ENCODE measurements around the gene CEP170B.
"Not testable (repeated sequence)": the region's sequence is repeated elsewhere in the genome, so short reads cannot be mapped to it uniquely, and the experiment has no call there.

The CEP170B gene

DNA sequence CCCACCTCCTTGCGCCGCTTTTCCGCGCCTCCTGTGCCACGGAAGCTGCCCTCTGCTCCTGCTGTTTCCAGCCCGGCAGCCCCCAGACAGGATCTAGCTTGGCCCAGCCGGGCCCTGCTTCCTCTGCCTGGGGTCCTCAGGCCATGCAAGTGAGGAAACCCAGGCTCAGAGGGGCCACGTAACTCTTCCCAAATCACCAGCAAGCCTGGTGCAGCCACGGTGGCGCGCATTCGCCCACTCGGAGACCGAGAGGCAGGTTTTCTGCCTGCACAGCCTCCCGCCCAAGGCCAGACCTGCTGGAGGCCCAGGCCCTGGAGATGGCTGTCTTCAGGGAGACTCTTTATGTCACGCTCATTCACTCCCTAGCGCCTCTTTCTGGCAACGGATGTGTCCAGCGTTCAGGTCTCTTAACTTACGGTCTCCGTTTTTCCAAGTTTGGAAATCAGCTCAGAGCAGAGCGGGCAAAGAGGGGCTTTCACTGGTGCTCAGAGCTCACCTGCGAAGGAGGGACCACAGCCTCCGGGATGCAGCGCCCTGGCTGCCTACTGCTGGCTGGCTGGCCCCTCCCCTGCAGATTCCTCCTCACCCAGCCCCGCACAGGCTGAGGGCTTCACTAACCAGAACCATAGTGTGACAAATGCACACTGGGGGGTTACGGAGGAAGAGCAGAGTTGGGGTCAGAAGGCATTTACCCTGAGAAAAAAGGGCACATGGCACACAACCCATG lies 20.6 kb upstream of the CEP170B start:
- DNase-seq (ENCODE audit: low read depth in 3 of 3): no peak

- no peak for DNase-seq (ENCODE audit: low read depth in 3 of 3)
Measured at GRCh38 chr14:104845033-104845666, 19.9 kb upstream of the CEP170B start.

GRCh38 chr14:104845834-104846441 lies 19.1 kb upstream of the CEP170B start:
- DNase-seq (ENCODE audit: low read depth in 3 of 3): no peak

- no peak for DNase-seq (ENCODE audit: low read depth in 3 of 3)
Measured at GRCh38 chr14:104852280-104852663, 12.8 kb upstream of the CEP170B start.

DNA sequence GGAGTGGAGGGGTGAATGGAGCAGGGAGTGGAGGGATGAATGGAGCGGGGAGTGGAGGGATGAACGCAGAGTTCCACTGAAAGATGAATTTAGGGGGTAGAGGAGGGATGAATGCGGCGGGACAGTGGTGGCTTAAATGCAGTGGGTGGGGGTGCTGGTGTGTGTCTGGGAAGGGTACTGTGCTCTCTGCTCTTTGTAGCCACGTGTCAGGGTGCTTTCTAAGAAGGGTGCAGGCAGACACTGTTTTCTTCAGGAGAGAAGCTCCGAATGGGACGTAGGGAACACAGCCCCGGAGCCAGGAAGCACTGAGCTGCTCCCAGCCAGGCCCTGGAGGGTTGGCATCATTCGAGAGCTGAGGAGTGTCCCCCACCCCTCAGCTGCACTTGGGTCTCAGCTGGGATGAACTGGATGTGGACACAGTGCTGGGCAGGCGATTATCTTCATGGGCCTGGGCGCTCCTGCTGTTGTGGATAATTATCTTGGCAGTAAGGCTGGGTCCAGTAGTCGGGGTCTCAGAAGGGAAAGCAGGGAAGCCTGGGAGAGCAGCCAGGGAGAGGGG lies 9.5 kb upstream of the CEP170B start:
- no peak for DNase-seq (ENCODE audit: low read depth in 3 of 3)

GRCh38 chr14:104856157-104856868 lies 8.8 kb upstream of the CEP170B start:
- DNase-seq (ENCODE audit: low read depth in 3 of 3): no peak

DNA sequence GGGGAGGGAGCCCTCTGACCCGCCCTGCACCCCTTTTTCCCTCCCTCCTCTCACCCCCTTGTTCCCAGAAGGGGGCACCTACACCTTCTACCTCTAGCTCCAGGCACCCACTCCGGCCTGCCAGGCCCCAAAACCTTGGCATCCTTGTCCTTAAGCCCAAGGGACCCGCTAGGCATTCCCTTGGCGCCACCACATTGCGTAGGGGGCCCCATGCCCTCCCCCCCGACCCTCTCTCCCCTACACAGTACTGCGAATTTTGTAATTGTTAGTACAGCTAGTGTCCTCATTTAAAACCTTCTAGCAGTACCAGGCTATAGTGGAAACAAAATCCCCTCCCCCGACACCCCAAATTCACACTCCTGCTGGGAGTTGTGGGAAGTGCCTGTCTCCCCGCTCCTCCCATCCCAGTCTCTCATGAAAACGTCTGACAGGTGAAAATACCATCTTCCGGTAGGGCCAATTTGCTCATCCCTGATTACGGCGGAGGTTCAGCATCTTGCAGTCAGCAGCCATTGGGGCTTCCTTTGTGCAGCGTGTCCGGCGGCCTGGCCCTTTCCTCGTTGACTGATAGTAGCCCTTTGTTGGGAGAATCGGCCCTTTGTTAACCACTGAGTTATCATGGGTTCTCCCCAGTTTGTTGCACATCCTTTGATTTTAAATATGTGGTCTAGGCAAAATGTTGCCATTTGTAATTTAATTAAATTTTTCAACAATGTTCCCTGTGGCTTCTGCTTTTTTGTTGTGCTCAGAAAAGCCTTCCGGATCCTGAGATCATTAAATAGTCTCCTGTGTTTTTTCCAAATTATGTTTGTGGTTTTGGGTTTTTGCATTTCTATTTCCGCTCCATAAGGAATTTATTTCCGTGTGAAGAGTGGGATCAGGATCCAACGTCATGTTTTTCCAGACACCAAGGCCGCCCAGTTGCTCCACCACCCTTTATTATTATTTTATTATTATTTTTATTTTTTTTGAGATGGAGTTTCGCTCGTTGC lies 7.9 kb upstream of the CEP170B start:
- DNase-seq (ENCODE audit: low read depth in 3 of 3): no peak

GRCh38 chr14:104857931-104858330 lies 7.1 kb upstream of the CEP170B start:
- not testable (repeated sequence) for DNase-seq (ENCODE audit: low read depth in 3 of 3)

DNA sequence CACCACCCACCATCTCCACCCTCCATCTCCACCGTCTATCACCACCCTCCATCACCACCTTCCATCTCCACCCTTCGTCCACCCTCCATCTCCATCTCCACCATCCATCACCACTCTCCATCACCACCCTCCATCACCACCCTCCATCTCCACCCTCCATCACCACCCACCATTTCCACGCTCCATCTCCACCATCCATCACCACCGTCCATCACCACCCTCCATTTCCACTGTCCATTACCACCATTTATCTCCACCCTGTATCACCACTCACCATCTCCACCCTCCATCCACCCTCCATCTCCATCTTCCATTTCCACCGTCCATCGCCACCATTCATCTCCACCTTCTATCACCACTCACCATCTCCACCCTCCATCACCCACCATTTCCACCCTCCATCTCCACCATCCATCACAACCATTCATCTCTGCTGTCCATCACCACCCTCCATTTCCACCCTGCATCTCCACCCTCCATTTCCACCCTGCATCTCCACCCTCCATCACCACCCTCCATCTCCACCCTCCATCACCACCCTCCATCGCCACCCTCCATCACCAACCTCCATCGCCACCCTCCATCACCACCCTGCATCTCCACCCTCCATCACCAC lies 6.1 kb upstream of the CEP170B start:
- no peak for DNase-seq (ENCODE audit: low read depth in 3 of 3)

DNA sequence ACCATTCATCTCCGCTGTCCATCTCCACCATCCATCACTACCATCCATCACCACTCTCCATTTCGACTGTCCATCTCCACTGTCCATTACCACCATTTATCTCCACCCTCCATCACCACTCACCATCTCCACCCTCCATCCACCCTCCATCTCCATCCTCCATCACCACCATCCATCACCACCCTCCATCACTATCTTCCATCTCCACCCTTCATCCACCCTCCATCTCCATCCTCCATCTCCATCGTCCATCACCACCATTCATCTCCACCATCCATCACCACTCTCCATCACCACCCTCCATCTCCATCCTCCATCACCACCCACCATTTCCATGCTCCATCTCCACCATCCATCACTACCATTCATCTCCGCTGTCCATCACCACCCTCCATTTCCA lies 5.2 kb upstream of the CEP170B start:
- DNase-seq (ENCODE audit: low read depth in 3 of 3): no peak

DNA sequence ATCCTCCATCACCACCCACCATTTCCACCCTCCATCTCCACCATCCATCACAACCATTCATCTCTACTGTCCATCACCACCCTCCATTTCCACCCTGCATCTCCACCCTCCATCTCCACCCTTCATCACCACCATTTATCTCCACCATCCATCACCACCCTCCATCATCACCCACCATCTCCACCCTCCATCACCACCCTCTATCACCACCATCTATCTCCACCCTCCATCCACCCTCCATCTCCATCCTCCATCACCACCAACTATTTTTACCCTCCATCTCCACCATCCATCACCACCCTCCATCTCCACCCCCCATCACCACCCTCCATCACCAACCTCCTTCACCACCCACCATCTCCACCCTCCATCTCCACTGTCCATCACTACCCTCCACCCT lies 4.7 kb upstream of the CEP170B start:
- no peak for DNase-seq (ENCODE audit: low read depth in 3 of 3)

DNA sequence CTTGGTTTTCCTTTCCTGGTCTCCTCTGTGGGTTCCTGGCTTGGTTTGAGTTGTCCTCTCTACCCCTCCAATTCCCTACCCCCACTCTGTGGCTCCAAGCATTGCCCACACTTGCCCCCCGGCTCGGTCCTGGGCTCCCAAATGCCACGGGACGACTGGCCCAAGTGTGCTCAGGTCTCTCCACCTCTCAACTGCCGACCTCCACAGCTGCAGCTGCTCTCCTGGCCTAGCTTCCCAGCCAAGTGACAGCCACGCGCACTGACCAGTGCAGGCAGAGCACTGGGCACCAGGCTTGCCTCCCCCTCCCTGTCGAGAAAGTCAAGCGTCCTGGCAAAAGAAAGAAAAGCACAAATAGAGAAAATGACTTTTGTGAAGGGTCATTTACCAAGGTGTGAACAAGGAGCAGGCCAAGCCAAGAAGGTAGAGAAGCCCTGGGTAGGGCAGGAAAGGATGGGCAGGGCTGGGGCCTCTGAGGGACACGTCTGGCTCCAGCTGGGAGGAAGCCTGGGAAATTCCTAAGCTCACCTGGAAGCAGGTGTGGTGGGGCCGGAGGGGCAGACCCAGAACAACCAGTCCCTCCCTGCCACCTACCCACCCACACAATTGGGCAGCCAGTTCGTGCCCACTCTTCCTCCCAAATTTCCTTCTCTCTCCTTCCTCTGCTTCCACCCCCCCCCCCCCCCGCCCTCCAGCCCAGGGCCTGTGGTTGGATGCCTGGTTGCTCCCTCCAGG lies 1.8 kb upstream of the CEP170B start:
- no peak for DNase-seq (ENCODE audit: low read depth in 3 of 3)

DNA sequence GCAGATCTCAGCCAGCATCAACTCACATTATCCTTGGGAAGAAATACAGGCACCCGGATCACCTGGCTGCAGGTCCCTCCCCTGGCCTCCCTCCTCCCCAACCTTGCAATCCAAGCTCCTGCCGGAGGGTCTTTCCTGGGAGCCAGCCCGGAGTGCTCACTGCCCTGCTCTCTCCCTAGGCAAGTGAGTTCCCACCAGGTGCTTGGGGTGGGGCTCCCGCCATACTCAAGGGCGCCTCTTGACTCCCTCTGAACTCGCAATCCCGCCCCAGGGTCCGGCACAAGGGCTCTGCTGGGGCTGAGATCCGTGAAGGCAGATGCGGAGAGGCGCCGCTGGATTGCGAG lies 1.2 kb upstream of the CEP170B start:
- no peak for DNase-seq (ENCODE audit: low read depth in 3 of 3)

- DNase-seq (ENCODE audit: low read depth in 3 of 3): peak in 1 of 3 experiments; percentile 16
Measured at GRCh38 chr14:104864267-104865080, 594 bp upstream of the CEP170B start.

DNA sequence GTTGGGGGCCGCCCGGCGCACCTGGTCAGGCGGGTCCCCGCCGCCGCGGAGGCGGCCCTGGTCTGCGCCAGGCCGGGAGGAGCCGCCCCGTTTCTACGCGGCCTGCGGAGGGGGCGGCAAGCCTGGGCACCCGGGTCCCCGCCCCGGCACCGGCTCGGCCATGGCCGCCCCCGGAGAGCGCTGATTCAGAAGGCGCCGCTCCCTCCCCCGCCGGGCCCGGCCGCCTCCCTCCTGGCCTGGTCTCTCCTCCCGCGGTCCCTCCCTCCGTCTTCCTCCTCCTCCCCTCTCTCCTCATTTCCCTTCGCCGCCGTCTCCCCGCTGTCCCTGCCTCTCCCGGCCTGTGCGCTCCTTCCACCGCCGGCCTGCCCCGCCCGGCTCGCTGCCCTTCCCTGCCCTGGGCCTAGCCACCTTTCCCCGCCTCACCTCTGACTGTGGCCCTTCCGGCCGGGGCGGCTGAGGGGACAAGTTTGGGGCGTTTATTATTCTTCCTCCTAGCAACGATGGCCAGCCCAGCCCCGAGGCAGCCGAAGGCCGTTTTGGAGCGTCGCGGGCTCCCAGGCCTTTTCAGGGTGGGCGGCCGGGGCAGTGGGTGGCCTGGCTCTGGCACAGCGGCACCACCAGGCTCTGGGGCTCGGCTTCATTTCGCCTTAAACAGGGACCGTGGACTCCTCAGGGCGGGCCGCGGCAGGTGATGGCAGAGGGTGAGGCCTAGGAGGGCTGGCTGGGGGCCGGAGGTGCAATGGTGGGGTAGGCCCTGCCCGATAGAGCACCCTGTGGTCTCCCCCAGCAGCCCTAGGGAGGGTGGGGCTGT lies 768 bp downstream of the CEP170B start:
- peak in 1 of 3 experiments; percentile 40 for DNase-seq (ENCODE audit: low read depth in 3 of 3)

- no peak for DNase-seq (ENCODE audit: low read depth in 3 of 3)
Measured at GRCh38 chr14:104866451-104867370, 1.6 kb downstream of the CEP170B start.
